ENCODE data around the gene PDE7B.

The PDE7B gene

DNA sequence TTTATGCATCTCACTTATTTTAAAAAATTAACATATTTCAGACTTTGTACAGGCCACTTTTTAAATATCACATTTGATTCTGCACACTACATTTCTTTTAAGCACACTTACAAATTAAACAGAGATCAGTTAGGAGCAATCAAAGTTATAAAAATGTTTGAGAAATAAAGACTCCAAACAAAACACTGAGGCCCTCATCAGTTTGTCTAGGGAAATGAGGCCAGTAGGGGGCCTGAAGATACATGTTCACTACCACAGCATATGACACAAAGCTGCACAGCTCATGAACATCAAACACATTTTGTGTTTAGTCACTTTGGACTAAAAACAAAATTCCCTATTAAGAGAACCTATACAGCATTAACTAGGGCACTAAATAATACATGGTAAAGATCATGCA is 180.5 kb downstream of the PDE7B start:
- no peaks in the 10 kb centered on the region for H3K27me3 ChIP-seq (ENCODE audit: control insufficient read depth, insufficient read depth, low read length)
- H3K36me3 ChIP-seq (ENCODE audit: control insufficient read depth, insufficient read depth, low read length) = no peaks in the 10 kb centered on the region
- no peaks in the 10 kb centered on the region for H3K9me3 ChIP-seq (ENCODE audit: control insufficient read depth, low read length)
- no peak overlapping the region for H3K4me3 ChIP-seq (ENCODE audit: low read length)
- no peak overlapping the region for H3K9ac ChIP-seq (ENCODE audit: low read length)
- no peaks in the 10 kb centered on the region for H3K4me1 ChIP-seq (ENCODE audit: control insufficient read depth, insufficient read depth, low read length)

DNA sequence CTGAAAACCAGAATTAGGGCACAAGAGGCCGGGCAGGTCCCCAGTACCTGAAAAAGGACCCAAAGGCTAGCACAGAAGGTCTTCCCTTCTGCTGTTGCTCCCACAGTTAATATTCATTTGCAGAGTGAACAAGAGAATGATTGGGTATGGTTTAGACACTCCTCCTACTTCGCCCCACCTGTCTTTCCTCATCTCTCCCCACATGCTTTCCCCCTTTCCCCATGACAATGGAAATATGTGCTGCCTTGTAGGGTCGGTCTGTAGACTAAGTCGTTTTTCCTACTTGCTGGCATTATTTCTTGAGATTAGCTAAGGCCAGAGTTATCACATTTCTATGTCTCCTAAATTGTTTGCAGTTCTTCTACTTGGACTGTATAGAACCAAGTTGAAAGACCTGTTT is 181.9 kb downstream of the PDE7B start:
- no peaks in the 10 kb centered on the region for H3K36me3 ChIP-seq (ENCODE audit: control insufficient read depth, insufficient read depth, low read length)
- H3K4me3 ChIP-seq (ENCODE audit: low read length) = no peak overlapping the region
- H3K27me3 ChIP-seq (ENCODE audit: control insufficient read depth, insufficient read depth, low read length) = no peaks in the 10 kb centered on the region
- no peak overlapping the region for H3K9ac ChIP-seq (ENCODE audit: low read length)
- peaks cover 8% of the 10 kb centered on the region for H3K4me1 ChIP-seq (ENCODE audit: control insufficient read depth, insufficient read depth, low read length)
- H3K9me3 ChIP-seq (ENCODE audit: control insufficient read depth, low read length) = no peaks in the 10 kb centered on the region

DNA sequence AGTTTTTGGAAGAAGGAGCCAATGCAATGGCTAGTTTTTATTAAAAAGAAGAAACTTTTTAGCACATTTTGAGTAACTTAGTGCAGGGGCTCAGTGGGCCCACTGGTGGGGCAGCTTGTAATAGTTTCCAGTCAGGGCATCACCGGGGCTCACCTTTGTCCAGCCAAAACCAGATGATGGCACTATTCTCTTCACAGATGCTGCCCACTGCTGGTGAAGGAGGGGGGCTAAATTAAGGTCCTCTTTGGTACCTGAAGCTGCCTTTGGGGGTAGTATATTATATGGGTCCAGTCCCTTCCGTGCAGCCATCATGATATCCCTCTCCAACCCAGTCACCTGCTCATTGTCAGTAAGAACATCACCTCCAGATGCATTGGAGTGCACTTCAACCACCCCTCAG is 182.9 kb downstream of the PDE7B start:
- no peaks in the 10 kb centered on the region for H3K9me3 ChIP-seq (ENCODE audit: control insufficient read depth, low read length)
- no peaks in the 10 kb centered on the region for H3K36me3 ChIP-seq (ENCODE audit: control insufficient read depth, insufficient read depth, low read length)
- no peak overlapping the region for H3K4me3 ChIP-seq (ENCODE audit: low read length)
- H3K27me3 ChIP-seq (ENCODE audit: control insufficient read depth, insufficient read depth, low read length) = no peaks in the 10 kb centered on the region
- H3K4me1 ChIP-seq (ENCODE audit: control insufficient read depth, insufficient read depth, low read length) = peaks cover 8% of the 10 kb centered on the region
- H3K9ac ChIP-seq (ENCODE audit: low read length) = no peak overlapping the region

DNA sequence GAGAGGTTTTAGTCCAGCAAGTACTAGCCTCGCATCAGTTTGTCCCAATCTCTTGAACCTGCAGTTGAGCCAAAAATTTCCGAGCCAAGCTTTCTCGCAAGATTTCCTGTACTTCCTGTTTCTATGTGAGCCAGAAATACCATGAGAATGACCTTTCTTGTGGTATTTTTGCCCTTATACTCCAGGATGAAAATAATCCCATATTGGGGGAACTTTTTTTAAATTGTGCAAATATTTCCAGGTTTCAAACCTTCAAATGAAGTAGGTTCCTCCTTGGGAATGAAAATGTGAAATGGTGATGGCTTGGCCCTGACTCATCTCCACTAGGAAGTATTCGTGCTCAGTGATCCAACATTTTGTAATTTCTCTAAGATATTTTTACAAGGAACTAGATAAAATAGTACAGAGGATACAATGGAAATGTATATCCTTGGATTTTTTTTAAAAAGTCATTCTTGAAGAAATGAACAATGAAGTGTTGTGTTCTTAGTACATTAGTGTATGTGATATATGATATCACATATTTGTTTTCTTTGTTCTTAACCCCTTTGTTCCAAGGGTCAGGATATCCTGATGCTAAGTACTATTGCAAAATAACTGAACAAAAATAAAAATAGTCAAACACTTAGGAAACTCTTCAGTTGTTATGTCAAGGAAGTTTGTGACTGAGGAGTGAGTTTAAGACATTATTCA is 184.0 kb downstream of the PDE7B start:
- no peaks in the 10 kb centered on the region for H3K9me3 ChIP-seq (ENCODE audit: control insufficient read depth, low read length)
- H3K4me3 ChIP-seq (ENCODE audit: low read length) = no peak overlapping the region
- H3K4me1 ChIP-seq (ENCODE audit: control insufficient read depth, insufficient read depth, low read length) = peaks cover 8% of the 10 kb centered on the region
- no peaks in the 10 kb centered on the region for H3K27me3 ChIP-seq (ENCODE audit: control insufficient read depth, insufficient read depth, low read length)
- no peak overlapping the region for H3K9ac ChIP-seq (ENCODE audit: low read length)
- H3K36me3 ChIP-seq (ENCODE audit: control insufficient read depth, insufficient read depth, low read length) = no peaks in the 10 kb centered on the region

DNA sequence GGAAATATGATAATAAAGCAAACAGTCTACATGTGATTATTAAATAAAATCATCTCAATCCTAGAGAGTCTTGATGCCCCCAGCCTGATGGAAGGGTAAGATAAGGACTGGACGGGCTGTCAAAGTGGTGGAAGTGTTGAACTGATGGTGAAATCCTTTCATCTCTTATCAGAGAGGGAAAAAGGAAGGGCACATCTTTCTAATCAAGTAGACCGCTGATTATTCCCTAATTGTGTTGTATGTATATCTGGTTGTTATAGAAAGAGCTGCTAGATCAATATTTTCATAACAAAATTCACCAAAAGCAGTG is 184.5 kb downstream of the PDE7B start:
- Histone ChIP-seq H3K9me3 (ENCODE audit: control insufficient read depth, low read length) (no peaks in the 10 kb centered on the region), H3K9ac (ENCODE audit: low read length) (no peak overlapping the region), H3K4me3 (ENCODE audit: low read length) (no peak overlapping the region), H3K4me1 (ENCODE audit: control insufficient read depth, insufficient read depth, low read length) (peaks cover 8% of the 10 kb centered on the region), H3K27me3 (ENCODE audit: control insufficient read depth, insufficient read depth, low read length) (no peaks in the 10 kb centered on the region), H3K36me3 (ENCODE audit: control insufficient read depth, insufficient read depth, low read length) (no peaks in the 10 kb centered on the region)

DNA sequence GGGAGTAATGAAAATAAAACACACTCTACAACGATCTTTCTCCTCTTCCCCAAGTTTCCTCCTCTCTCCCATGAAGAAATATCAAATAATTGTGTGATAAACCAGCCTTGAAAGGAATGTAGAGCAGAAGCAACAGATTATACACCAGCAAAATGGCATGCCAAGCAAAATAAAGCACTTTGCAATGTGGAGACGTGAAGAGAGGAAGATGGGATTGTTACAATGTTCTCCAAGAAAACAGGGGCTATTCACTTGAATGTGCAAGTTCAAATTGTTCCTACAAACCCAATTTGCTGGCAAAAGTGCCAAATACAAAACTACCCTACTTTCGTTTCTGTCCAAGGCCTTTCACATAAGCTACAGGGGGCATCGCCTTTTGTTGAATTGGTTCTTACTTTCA is 185.1 kb downstream of the PDE7B start:
- Histone ChIP-seq H3K4me1 (ENCODE audit: control insufficient read depth, insufficient read depth, low read length) (peaks cover 8% of the 10 kb centered on the region), H3K9ac (ENCODE audit: low read length) (no peak overlapping the region)

DNA sequence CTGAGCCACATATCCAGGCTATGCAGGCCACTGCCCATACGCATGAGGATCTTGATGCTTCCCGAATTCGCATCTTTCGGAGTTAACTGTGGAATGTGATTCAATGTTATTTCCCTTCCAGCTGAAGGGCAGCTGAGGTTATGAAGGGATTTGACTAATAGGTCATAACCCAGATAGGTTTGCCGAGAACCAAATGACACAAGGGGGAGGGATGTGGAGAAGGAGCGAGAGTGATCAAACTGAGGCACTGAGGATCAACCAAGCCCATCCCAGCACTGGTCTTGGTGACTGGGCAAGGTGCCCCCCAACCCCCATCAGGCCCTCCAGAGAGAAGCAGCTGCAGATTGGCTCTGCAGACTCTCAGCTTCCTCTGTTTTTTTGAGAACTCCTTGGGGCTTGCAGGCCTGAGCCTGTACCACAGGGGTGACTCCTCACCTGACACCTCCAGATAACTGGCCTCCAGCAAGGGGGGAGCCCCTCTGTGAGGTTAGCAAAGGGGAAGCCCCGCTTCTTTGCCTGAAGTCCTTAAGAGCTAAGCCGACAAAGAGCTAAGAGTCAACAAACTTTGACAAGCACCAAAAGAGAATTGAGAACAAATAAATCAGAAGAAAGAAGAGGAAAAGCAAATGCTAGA is 185.9 kb downstream of the PDE7B start:
- Histone ChIP-seq H3K27me3 (ENCODE audit: control insufficient read depth, insufficient read depth, low read length) (no peaks in the 10 kb centered on the region), H3K36me3 (ENCODE audit: control insufficient read depth, insufficient read depth, low read length) (no peaks in the 10 kb centered on the region), H3K9me3 (ENCODE audit: control insufficient read depth, low read length) (no peaks in the 10 kb centered on the region), H3K4me3 (ENCODE audit: low read length) (no peak overlapping the region), H3K4me1 (ENCODE audit: control insufficient read depth, insufficient read depth, low read length) (peaks cover 8% of the 10 kb centered on the region), H3K9ac (ENCODE audit: low read length) (no peak overlapping the region)

More for the DNA sequence above, 185.1 kb downstream of the PDE7B start:
- no peaks in the 10 kb centered on the region for H3K27me3 ChIP-seq (ENCODE audit: control insufficient read depth, insufficient read depth, low read length)
- no peak overlapping the region for H3K4me3 ChIP-seq (ENCODE audit: low read length)
- no peaks in the 10 kb centered on the region for H3K9me3 ChIP-seq (ENCODE audit: control insufficient read depth, low read length)
- H3K36me3 ChIP-seq (ENCODE audit: control insufficient read depth, insufficient read depth, low read length) = no peaks in the 10 kb centered on the region

DNA sequence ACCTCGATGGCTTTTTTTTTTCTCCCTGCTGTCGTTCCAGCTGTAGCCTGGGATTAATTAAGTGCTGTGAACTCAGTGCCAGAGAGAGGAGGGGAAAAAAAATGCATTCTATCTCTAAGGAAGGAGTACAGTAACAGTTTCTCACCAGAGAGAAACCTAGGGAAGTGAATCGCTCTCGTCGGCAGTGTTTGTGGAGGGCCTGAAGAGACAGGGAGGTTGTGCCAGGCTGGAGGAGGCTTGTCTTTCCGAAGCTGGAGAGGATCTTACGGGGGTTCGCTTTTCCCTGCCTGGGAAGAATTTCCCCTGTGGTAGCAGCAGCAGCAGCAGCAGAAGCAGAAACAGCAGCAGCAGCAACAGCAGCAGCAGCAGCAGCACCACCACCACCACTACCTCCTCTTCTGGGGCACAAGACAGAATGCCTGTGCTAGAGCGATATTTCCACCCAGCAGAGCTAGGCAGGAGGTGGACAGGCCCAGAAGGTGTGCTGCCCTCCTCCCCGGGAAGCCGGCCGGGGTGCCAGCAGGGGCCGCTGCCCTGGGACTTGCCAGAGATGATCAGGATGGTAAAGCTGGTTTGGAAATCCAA is 186.5 kb downstream of the PDE7B start:
- H3K4me1 ChIP-seq (ENCODE audit: control insufficient read depth, insufficient read depth, low read length) = peaks cover 8% of the 10 kb centered on the region
- H3K9me3 ChIP-seq (ENCODE audit: control insufficient read depth, low read length) = no peaks in the 10 kb centered on the region
- H3K9ac ChIP-seq (ENCODE audit: low read length) = no peak overlapping the region
- H3K36me3 ChIP-seq (ENCODE audit: control insufficient read depth, insufficient read depth, low read length) = no peaks in the 10 kb centered on the region
- no peak overlapping the region for H3K4me3 ChIP-seq (ENCODE audit: low read length)
- H3K27me3 ChIP-seq (ENCODE audit: control insufficient read depth, insufficient read depth, low read length) = no peaks in the 10 kb centered on the region

DNA sequence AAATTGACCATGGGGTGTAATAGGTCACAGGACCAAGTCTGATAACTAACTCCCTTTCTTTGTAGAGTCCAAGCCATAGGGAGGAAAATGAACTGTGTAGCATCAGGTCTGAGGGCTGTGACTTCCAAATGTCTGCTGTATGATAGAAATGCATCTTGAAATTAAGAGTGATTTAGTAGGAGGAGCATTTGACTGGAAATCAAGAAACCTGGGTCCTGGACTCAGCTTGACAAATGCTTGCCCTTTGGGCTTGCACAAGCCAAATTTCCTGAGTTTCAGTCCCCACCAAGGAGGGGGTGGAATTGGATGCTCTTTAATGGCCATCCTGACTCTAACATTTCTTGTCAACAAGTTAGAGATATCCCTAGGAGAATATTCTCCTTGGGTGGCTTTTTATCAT is 187.0 kb downstream of the PDE7B start:
- Histone ChIP-seq H3K9ac (ENCODE audit: low read length) (no peak overlapping the region), H3K36me3 (ENCODE audit: control insufficient read depth, insufficient read depth, low read length) (no peaks in the 10 kb centered on the region), H3K27me3 (ENCODE audit: control insufficient read depth, insufficient read depth, low read length) (no peaks in the 10 kb centered on the region), H3K9me3 (ENCODE audit: control insufficient read depth, low read length) (no peaks in the 10 kb centered on the region), H3K4me1 (ENCODE audit: control insufficient read depth, insufficient read depth, low read length) (peaks cover 8% of the 10 kb centered on the region), H3K4me3 (ENCODE audit: low read length) (no peak overlapping the region)

DNA sequence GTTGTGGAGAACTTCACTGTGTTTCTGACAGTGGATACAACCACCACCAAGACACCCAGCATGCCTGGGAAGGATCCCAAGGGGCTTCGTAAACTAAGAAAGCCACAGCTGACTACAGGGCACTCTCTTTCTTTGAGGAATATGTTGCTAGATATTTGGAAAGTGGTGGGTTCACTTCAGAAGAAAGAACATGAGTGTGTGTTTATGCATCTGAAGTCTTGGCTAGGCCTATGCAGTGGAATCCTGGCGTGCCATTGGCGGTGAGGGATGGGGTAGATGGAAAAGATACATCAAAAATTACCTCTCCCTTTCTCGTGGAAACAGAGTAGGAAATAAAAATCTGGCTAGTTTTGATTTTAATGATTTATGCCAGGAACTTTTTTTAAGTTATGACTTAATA is 187.7 kb downstream of the PDE7B start:
- Histone ChIP-seq H3K9ac (ENCODE audit: low read length) (no peak overlapping the region), H3K27me3 (ENCODE audit: control insufficient read depth, insufficient read depth, low read length) (no peaks in the 10 kb centered on the region), H3K4me1 (ENCODE audit: control insufficient read depth, insufficient read depth, low read length) (peaks cover 8% of the 10 kb centered on the region), H3K4me3 (ENCODE audit: low read length) (no peak overlapping the region), H3K9me3 (ENCODE audit: control insufficient read depth, low read length) (no peaks in the 10 kb centered on the region), H3K36me3 (ENCODE audit: control insufficient read depth, insufficient read depth, low read length) (no peaks in the 10 kb centered on the region)

DNA sequence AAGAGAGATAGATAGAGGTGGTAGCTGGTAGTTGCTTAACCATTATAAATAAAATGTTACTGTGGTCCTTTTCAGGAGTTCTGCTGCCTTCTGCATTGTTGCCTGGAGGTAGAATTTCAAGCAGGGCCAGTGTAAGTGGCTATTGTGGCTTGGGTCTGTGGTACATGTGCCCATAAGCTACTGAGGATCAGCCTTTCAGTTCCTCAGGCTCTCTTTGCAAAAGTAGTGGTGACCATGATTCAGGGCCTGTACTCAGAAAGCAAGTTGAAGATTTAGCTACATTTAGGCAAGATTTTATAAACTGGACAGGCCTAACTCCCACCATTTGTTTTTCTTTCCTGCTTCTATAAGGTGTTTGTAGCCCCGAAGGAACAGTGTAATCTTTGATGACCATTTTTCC is 199.0 kb downstream of the PDE7B start:
- no peak overlapping the region for H3K4me3 ChIP-seq (ENCODE audit: low read length)
- no peaks in the 10 kb centered on the region for H3K36me3 ChIP-seq (ENCODE audit: control insufficient read depth, insufficient read depth, low read length)
- no peaks in the 10 kb centered on the region for H3K27me3 ChIP-seq (ENCODE audit: control insufficient read depth, insufficient read depth, low read length)
- H3K9ac ChIP-seq (ENCODE audit: low read length) = no peak overlapping the region
- H3K4me1 ChIP-seq (ENCODE audit: control insufficient read depth, insufficient read depth, low read length) = no peaks in the 10 kb centered on the region
- H3K9me3 ChIP-seq (ENCODE audit: control insufficient read depth, low read length) = no peaks in the 10 kb centered on the region

DNA sequence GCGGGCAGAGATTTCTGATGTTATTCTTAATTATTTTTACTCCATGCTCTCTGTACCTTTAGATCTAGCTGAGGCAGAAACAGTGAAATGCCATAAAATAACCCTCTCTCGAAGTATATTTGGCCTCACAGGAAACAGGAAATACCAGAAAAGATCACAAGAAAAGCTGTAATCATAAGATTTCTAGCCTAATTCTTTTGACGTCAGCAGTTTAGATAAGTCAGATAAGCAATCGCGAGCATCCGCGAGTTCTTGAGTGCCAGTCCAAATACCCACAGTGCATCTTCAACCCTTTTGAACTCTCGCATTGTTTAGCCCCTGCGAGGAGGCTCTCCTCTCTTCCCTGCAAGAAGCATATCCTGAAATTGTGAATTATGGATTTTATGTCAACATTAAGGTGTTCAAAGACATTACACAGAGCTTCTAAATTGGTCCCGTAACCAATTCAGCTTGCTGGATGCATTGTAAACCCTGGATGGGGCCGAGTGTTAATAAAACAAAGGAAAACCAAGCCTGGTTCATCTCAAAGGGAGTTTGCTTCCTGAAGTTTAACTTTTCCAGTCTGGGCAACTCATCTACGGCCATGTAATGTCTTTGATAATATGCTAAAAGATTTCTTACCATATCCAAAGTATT is 199.8 kb downstream of the PDE7B start:
- no peak overlapping the region for H3K9ac ChIP-seq (ENCODE audit: low read length)
- no peaks in the 10 kb centered on the region for H3K4me1 ChIP-seq (ENCODE audit: control insufficient read depth, insufficient read depth, low read length)

More for the DNA sequence above, 199.8 kb downstream of the PDE7B start:
- Histone ChIP-seq H3K27me3 (ENCODE audit: control insufficient read depth, insufficient read depth, low read length) (no peaks in the 10 kb centered on the region), H3K36me3 (ENCODE audit: control insufficient read depth, insufficient read depth, low read length) (no peaks in the 10 kb centered on the region), H3K9me3 (ENCODE audit: control insufficient read depth, low read length) (no peaks in the 10 kb centered on the region), H3K4me3 (ENCODE audit: low read length) (no peak overlapping the region)

All from mucosa of stomach (tissue), 1 donor.